SU-DHL-6 (cell line): ENCODE results near the gene SHISA7.
A peak's percentile ranks its signal among the peaks of the same experiment; 100 is the strongest.
"Not testable (repeated sequence)": the region's sequence is repeated elsewhere in the genome, so short reads cannot be mapped to it uniquely, and the experiment has no call there.

Source experiments
- H2AFZ ChIP-seq: fragments of 200-600 bp; sonication (generic); 2 replicates; pipeline ENCODE4 v1.6.1; 2014; ENCODE audit warnings: low read depth, mild to moderate bottlenecking, moderate library complexity, mixed read lengths, antibody characterized with exemption, low read length; ENCODE audit not compliant: severe bottlenecking
- H3F3A ChIP-seq: fragments of 200-600 bp; shearing (Covaris generic); 2 replicates; pipeline ENCODE4 v1.6.0; 2016; ENCODE audit warnings: antibody characterized with exemption, mild to moderate bottlenecking; ENCODE audit not compliant: insufficient read depth
- H3K27ac ChIP-seq: fragments of 200-600 bp; sonication (generic); 2 replicates; pipeline ENCODE4 v1.5.1; 2016; ENCODE audit warnings: low read depth, mild to moderate bottlenecking, low read length, moderate library complexity, mixed read lengths
- H3K27me3 ChIP-seq: fragments of 200-600 bp; sonication (generic), shearing (Covaris generic); 2 replicates; pipeline ENCODE4 v1.6.0; 2014; ENCODE audit warnings: mild to moderate bottlenecking, low read length
- H3K36me3 ChIP-seq: fragments of 200-600 bp; sonication (generic); 2 replicates; pipeline ENCODE4 v1.6.1; 2014; ENCODE audit warnings: mild to moderate bottlenecking, low read length, mixed read lengths
- H3K4me2 ChIP-seq: fragments of 300-600, 200-600 bp; shearing (Covaris generic), sonication (generic); 2 replicates; pipeline ENCODE4 v1.6.0; 2014; ENCODE audit warnings: low read length, low read depth, mild to moderate bottlenecking; ENCODE audit not compliant: poor library complexity, severe bottlenecking
- H3K4me3 ChIP-seq: fragments of 200-600 bp; sonication (generic); 2 replicates; pipeline ENCODE4 v1.5.1; 2014; ENCODE audit warnings: antibody characterized with exemption, low read length, mild to moderate bottlenecking, mixed read lengths; ENCODE audit not compliant: insufficient read depth, poor library complexity, severe bottlenecking
- H3K79me2 ChIP-seq: fragments of 200-600 bp; sonication (generic); 2 replicates; pipeline ENCODE4 v1.6.1; 2014; ENCODE audit warnings: mild to moderate bottlenecking, low read length, moderate library complexity; ENCODE audit not compliant: insufficient read depth
- H3K9ac ChIP-seq: fragments of 200-600 bp; sonication (generic); 2 replicates; pipeline ENCODE4 v1.7.0; 2014; ENCODE audit warnings: mild to moderate bottlenecking, low read length
- H3K9me2 ChIP-seq: fragments of 200-600 bp; sonication (generic); replicated peaks from 2 replicates; pipeline ENCODE4 v1.6.1; 2014; ENCODE audit warnings: low read length; ENCODE audit not compliant: insufficient read depth
- H3K9me3 ChIP-seq: fragments of 200-600 bp; sonication (generic); 2 replicates; pipeline ENCODE4 v1.6.1; 2014; ENCODE audit warnings: low read length, mixed read lengths; ENCODE audit not compliant: insufficient read depth
- H4K20me1 ChIP-seq: fragments of 200-600 bp; sonication (generic); 2 replicates; pipeline ENCODE4 v1.6.1; 2014; ENCODE audit warnings: low read depth, mild to moderate bottlenecking, antibody characterized with exemption, low read length, moderate library complexity, mixed read lengths
- EZH2phosphoT487 ChIP-seq: fragments of 200-600 bp; sonication (generic), shearing (Covaris generic); conservative IDR thresholded peaks from 2 replicates; pipeline ENCODE4 v1.6.1; 2018; ENCODE audit warnings: mild to moderate bottlenecking, antibody characterized with exemption, low read length, moderate library complexity, mixed read lengths
- TF ChIP-seq, protein P1 (sequence below): fragments of 200-600 bp; sonication (generic); IDR thresholded peaks from one replicate; pipeline ENCODE4 v1.5.1; 2017; ENCODE audit warnings: antibody characterized with exemption, mild to moderate bottlenecking, low read length, moderate library complexity; ENCODE audit not compliant: insufficient read depth, poor library complexity, severe bottlenecking

SHISA7 gene

DNA sequence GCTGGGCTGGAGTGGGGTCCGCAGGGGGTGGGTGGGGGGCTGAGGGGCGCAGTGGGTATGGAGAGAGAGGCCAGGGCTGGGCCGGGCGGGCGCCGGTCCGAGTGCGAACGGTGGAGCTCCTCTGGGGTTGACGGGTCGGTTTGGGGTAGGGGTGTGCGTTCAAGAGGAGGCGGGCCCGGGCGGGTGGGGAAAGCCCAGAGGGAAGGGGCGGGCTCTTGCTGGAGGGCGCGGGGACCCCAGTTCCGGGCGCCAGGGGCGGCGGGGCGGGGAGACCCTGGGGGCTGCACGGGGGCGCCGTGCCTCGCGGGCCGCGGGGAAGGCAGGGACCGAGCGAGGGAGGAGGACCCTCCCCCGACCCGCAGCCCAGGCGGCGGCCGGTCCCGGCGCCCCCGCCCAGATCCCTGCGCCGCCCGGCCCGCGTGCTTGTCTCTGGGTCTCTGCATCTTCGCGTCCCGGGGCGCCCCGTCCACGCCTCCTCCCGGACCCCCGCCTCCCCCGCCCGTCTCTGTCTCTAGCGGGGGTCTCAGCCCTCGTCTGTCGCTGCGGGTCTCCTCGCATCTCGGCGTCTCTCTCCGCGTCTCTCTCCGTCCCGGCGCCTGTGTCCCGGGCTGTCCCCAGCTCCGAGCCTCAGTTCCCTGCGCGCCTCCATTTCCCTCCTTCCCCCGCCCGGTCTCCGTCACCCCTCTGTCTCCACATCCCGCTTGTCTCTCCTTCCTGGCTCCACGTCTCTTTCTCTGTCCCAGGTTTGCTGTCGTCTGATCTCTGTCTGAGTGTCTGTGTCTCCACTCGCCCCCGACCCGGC lies 8.3 kb upstream of the SHISA7 start:
- H3K9me3 ChIP-seq: no peaks in the 10 kb centered on the region
- TF ChIP-seq EZH2phosphoT487: no peak
- TF ChIP-seq, protein P1, sequence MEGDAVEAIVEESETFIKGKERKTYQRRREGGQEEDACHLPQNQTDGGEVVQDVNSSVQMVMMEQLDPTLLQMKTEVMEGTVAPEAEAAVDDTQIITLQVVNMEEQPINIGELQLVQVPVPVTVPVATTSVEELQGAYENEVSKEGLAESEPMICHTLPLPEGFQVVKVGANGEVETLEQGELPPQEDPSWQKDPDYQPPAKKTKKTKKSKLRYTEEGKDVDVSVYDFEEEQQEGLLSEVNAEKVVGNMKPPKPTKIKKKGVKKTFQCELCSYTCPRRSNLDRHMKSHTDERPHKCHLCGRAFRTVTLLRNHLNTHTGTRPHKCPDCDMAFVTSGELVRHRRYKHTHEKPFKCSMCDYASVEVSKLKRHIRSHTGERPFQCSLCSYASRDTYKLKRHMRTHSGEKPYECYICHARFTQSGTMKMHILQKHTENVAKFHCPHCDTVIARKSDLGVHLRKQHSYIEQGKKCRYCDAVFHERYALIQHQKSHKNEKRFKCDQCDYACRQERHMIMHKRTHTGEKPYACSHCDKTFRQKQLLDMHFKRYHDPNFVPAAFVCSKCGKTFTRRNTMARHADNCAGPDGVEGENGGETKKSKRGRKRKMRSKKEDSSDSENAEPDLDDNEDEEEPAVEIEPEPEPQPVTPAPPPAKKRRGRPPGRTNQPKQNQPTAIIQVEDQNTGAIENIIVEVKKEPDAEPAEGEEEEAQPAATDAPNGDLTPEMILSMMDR: no peak
- H3K36me3 ChIP-seq: no peaks in the 10 kb centered on the region
- no peaks in the 10 kb centered on the region for H3K79me2 ChIP-seq
- H3K27me3 ChIP-seq: no peaks in the 10 kb centered on the region
- no peaks in the 10 kb centered on the region for H3K9me2 ChIP-seq
- H4K20me1 ChIP-seq: no peaks in the 10 kb centered on the region
- no peak overlapping the region for H2AFZ ChIP-seq
- H3K4me3 ChIP-seq: no peak overlapping the region
- H3K4me2 ChIP-seq: peak overlapping the region; percentile 40
- no peak overlapping the region; the same call in 1 of the 2 replicates for H3K9ac ChIP-seq
- peaks cover 20% of the 10 kb centered on the region; the same call in 1 of the 2 replicates for H3F3A ChIP-seq
- H3K27ac ChIP-seq: no peak overlapping the region

DNA sequence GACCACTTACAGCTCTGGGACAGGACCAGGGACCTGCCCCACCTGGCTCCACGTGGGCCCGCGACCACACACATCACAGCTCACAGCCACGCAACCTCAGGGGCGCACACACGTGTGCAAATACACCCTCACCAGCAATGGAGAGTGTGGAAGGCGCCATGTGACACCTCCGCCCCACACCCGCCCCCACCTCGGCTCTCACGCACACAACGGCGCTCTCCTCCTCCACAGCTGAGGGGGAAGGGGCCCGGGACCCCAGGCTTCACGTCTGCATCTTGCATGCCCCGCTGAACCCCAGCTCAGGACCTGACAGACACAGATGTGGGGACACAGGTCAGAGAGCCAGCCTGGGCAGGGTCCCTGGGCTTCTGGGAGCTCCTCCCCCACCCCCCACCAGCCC lies 6.4 kb upstream of the SHISA7 start:
- H3K79me2 ChIP-seq: no peaks in the 10 kb centered on the region
- no peaks in the 10 kb centered on the region for H4K20me1 ChIP-seq
- H2AFZ ChIP-seq: no peak overlapping the region
- H3K36me3 ChIP-seq: no peaks in the 10 kb centered on the region
- no peak overlapping the region for H3K4me2 ChIP-seq
- no peak overlapping the region for H3K9ac ChIP-seq
- H3K27me3 ChIP-seq: no peaks in the 10 kb centered on the region
- no peaks in the 10 kb centered on the region for H3K9me2 ChIP-seq
- H3K27ac ChIP-seq: no peak overlapping the region
- no peak overlapping the region for H3K4me3 ChIP-seq
- no peaks in the 10 kb centered on the region for H3K9me3 ChIP-seq
- TF ChIP-seq EZH2phosphoT487: no peak
- TF ChIP-seq, protein P1: no peak
- peaks cover 20% of the 10 kb centered on the region; the same call in 1 of the 2 replicates for H3F3A ChIP-seq

DNA sequence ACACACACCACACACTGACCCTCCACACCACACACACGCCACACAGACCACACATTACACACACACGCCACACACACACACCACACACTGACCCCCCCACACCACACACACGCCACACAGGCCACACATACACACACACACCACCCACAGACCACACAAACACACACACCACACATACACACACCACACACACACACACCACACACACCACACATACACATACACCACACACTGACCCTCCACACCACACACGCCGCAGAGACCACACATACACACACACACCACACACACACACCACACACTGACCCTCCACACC lies 5.0 kb upstream of the SHISA7 start:
- not testable (repeated sequence) for H3K79me2 ChIP-seq, H3K9me3 ChIP-seq, H3K27me3 ChIP-seq, H3K9me2 ChIP-seq, H2AFZ ChIP-seq, H4K20me1 ChIP-seq, H3K4me2 ChIP-seq, H3K9ac ChIP-seq, H3F3A ChIP-seq, H3K4me3 ChIP-seq, H3K27ac ChIP-seq, H3K36me3 ChIP-seq

DNA sequence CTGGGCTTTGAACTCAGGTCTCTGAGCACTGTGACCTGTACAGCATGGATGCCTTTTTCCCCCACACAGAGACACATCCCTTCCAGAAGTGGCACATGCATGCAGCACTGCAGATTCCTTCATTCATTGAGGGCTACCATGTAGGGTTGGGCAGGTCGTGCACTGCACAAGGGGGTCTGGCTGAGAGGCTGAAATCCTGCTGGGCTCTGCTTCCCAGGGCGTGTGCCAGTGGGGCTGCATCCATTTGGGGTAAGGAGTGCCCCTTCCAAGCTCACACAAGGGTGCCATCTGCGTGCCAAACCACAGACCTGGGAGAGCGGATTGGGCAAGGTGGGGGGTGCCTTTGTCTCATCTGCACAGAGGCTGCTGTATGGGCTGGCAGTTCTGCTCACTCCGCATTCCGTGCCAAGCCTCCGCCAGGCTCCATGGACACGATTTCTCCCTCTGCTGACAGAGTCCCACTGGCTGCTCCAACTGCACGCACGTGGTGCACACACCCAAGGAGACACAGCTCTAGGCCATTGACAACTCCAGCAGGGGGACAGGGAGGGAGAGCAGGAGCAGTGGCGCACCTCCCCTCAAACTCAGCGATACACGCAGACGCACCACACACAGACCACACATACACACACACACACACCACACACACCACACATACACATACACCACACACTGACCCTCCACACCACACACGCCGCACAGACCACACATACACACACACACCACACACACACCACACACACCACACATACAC lies 4.5 kb upstream of the SHISA7 start:
- Histone ChIP-seq H3K4me2 (no peak overlapping the region), H3K4me3 (no peak overlapping the region), H3K36me3 (no peaks in the 10 kb centered on the region), H4K20me1 (no peaks in the 10 kb centered on the region), H3K27me3 (no peaks in the 10 kb centered on the region), H3K9me2 (no peaks in the 10 kb centered on the region), H3K9me3 (no peaks in the 10 kb centered on the region), H3F3A (0 out of 2 replicates have a peak, but pooled peaks cover 9% of the 10 kb centered on the region), H3K27ac (no peak overlapping the region), H3K9ac (no peak overlapping the region), H3K79me2 (no peaks in the 10 kb centered on the region), H2AFZ (no peak overlapping the region)
- TF ChIP-seq EZH2phosphoT487: no peak
